K562 (cell line): Measurements from ENCODE around the gene PSAP. TPM values are rescaled to one million over a fixed set of nuclear protein-coding genes. Genes with fewer than 3 reads are reported as not detected.
A peak's percentile ranks its signal among the peaks of the same experiment; 100 is the strongest.

Experiments used
- ARID2 ChIP-seq: fragments of 450-650 bp; IDR thresholded peaks from 2 replicates; pipeline ENCODE4 v1.6.1; 2017; ENCODE audit warnings: antibody characterized with exemption, mild to moderate bottlenecking
- FOXP1 ChIP-seq: sonication (generic); formaldehyde crosslinking; IDR thresholded peaks from 2 replicates; pipeline ENCODE4 v1.8.0; 2022; ENCODE audit warnings: mild to moderate bottlenecking, missing genetic modification reagents
- HDAC6 ChIP-seq: IDR thresholded peaks from 2 replicates; pipeline ENCODE4 v1.6.1; 2012; ENCODE audit warnings: low read depth, mild to moderate bottlenecking, control low read depth, inconsistent platforms, low read length, moderate library complexity
- MCM7 ChIP-seq, 2 experiments: fragments of 450-650 bp; IDR thresholded peaks; 2 replicates each; pipeline ENCODE4 v1.6.1; 2016 to 2018
- MTF1 ChIP-seq: fragments of 250-450 bp; sonication (Bioruptor Pico); IDR thresholded peaks from 2 replicates; pipeline ENCODE4 v1.9.0; 2021; ENCODE audit warnings: moderate library complexity, mild to moderate bottlenecking, inconsistent platforms, borderline replicate concordance
- NCOA2 ChIP-seq, 2 experiments: fragments of 450-650 bp; IDR thresholded peaks; 2 replicates each; pipeline ENCODE4 v1.6.1; 2018; ENCODE audit warnings: mild to moderate bottlenecking in 2 of 2, moderate library complexity in 1 of 2; ENCODE audit not compliant: partially characterized antibody in 2 of 2
- NR3C1 ChIP-seq: sonication (generic); formaldehyde crosslinking; IDR thresholded peaks from 2 replicates; pipeline ENCODE4 v1.8.1; 2022; ENCODE audit warnings: missing genetic modification reagents
- POLR3G ChIP-seq: IDR thresholded peaks from 2 replicates; pipeline ENCODE4 v1.6.1; 2011; ENCODE audit not compliant: insufficient read length, insufficient replicate concordance; ENCODE audit errors: extremely low read depth
- SAP30 ChIP-seq: fragments of 200-600 bp; sonication (generic); IDR thresholded peaks from 2 replicates; pipeline ENCODE4 v1.6.1; 2012; ENCODE audit warnings: borderline replicate concordance, low read depth, mild to moderate bottlenecking, moderate library complexity, low read length, control low read depth, inconsistent platforms; ENCODE audit not compliant: insufficient read depth, poor library complexity, severe bottlenecking
- SMARCE1 ChIP-seq: fragments of 450-650 bp; IDR thresholded peaks from 2 replicates; pipeline ENCODE4 v1.7.1; 2016; ENCODE audit warnings: mild to moderate bottlenecking
- TEAD2 ChIP-seq: fragments of 450-650 bp; IDR thresholded peaks from 2 replicates; pipeline ENCODE4 v1.6.1; 2016; ENCODE audit warnings: missing genetic modification characterization, control low read depth, missing compliant biosample characterization
- ZBTB17 ChIP-seq: fragments of 450-650 bp; formaldehyde crosslinking; IDR thresholded peaks from 2 replicates; pipeline ENCODE4 v1.4.0; 2020; ENCODE audit warnings: mild to moderate bottlenecking
- ZNF57 ChIP-seq: fragments of 450-650 bp; formaldehyde crosslinking; IDR thresholded peaks from 2 replicates; pipeline ENCODE4 v1.4.0; 2020; ENCODE audit warnings: mild to moderate bottlenecking, moderate library complexity
- ZNF583 ChIP-seq: fragments of 250-450 bp; sonication (Bioruptor Pico); IDR thresholded peaks from 2 replicates; pipeline ENCODE4 v1.4.0; 2020
- ZNF785 ChIP-seq: fragments of 250-450 bp; sonication (Bioruptor Pico); IDR thresholded peaks from 2 replicates; pipeline ENCODE4 v1.4.0; 2020; ENCODE audit warnings: mild to moderate bottlenecking
- polyA plus RNA-seq, 8 experiments: library from polyadenylated mRNA; depleted of rRNA in 4 of 8; stranded (reverse) in 5 of 8; unstranded in 3 of 8; fragments of >200 nt; fragmentation: Nextera tagmentation in 2 of 8; fragmentation: Illumina TruSeq in 1 of 8; extraction: Ambion mirVana in 2 of 8; extraction: Trizol in 1 of 8; gene quantifications; 2 replicates each; pipeline versions ENCODE4 v1.2.1 to v1.2.3, GENCODE V29; 2011 to 2014; ENCODE audit warnings: inconsistent platforms in 1 of 8, missing spikeins in 1 of 8
- total RNA-seq, 7 experiments: library from RNA; depleted of rRNA in 6 of 7; stranded (reverse); fragments of >200 nt in 6 of 7; fragmentation: Illumina TruSeq in 2 of 7; extraction: Trizol in 2 of 7; gene quantifications; 2 replicates each; pipeline versions ENCODE4 v1.2.1 to v1.2.3, GENCODE V29; 2011 to 2021; ENCODE audit warnings: low replicate concordance in 1 of 7
- TF ChIP-seq, protein P1 (sequence below): fragments of 250-450 bp; sonication (Bioruptor Pico); IDR thresholded peaks from 2 replicates; pipeline ENCODE4 v1.4.0; 2020
- TF ChIP-seq, protein P2 (sequence below): sonication (generic); formaldehyde crosslinking; IDR thresholded peaks from 2 replicates; pipeline ENCODE4 v1.8.1; 2023; ENCODE audit warnings: mild to moderate bottlenecking, missing genetic modification reagents, moderate library complexity
- TF ChIP-seq, protein P3 (sequence below): IDR thresholded peaks from 2 replicates; pipeline ENCODE4 v1.6.1; 2011; ENCODE audit not compliant: insufficient read length; ENCODE audit errors: extremely low read depth

Gene PSAP
- total and polyA plus RNA-seq, 9 of the 15 experiments (the other 6 are each of a cell fraction or from before 2014, with no cell fraction given), result 245 to 700 (median 429) TPM

DNA sequence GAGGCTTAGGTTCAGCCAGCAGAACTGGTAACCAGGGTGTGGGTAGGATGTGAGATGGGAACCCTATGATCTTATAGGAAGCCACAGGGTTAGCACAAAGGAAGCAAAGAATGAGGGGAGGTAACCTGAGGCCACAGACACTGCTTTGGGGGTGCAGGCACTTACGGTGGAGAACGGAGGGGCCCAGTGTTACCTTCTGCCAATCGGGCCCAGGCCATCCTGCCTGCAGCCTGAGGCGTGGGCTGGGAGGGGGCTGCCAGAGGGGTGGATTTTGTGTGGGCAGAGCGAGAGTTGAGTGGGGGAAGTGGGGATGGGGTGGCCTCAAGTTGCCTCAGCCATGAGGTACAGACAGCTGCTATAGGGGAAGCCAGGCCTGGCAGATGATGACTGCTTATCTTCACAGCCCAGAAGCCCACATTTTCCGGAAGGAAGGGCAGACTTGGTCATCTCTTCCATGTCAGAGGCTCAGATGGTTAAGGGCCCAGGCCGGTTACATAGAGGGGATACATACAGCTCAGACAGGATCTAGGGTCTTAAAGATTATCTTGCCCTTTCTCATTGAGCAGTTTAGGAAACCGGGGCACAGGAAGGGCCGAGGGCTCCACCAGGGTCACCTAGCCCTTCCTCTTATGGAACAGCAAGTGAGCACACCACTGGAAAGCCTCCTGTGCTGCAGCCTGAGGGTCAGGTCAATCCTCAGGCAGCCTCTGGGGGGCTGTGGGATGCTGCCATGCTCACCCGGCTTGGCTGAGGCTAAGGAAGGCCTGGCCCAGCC lies 53.3 kb downstream of the PSAP start (continued):
- TF ChIP-seq ZNF57 (CRISPR knock-in tag) (no peak), ZBTB17 (peak; percentile 68), FOXP1 (CRISPR knock-in tag) (no peak), TEAD2 (no peak), HDAC6 (no peak), ARID2 (no peak), POLR3G (no peak), SAP30 (no peak), ZNF785 (CRISPR knock-in tag) (no peak), ZNF583 (CRISPR knock-in tag) (peak; percentile 53; the same call in 1 of the 2 replicates), MTF1 (CRISPR knock-in tag) (no peak), MCM7 (IDR thresholded peaks at IDR 0.05) (no peak), NR3C1 (CRISPR knock-in tag) (no peak), SMARCE1 (peak; percentile 80), NCOA2 (IDR thresholded peaks at IDR 0.05; ENCODE audit: partially characterized antibody in 2 of 2) (no peak)
- TF ChIP-seq, protein P1, sequence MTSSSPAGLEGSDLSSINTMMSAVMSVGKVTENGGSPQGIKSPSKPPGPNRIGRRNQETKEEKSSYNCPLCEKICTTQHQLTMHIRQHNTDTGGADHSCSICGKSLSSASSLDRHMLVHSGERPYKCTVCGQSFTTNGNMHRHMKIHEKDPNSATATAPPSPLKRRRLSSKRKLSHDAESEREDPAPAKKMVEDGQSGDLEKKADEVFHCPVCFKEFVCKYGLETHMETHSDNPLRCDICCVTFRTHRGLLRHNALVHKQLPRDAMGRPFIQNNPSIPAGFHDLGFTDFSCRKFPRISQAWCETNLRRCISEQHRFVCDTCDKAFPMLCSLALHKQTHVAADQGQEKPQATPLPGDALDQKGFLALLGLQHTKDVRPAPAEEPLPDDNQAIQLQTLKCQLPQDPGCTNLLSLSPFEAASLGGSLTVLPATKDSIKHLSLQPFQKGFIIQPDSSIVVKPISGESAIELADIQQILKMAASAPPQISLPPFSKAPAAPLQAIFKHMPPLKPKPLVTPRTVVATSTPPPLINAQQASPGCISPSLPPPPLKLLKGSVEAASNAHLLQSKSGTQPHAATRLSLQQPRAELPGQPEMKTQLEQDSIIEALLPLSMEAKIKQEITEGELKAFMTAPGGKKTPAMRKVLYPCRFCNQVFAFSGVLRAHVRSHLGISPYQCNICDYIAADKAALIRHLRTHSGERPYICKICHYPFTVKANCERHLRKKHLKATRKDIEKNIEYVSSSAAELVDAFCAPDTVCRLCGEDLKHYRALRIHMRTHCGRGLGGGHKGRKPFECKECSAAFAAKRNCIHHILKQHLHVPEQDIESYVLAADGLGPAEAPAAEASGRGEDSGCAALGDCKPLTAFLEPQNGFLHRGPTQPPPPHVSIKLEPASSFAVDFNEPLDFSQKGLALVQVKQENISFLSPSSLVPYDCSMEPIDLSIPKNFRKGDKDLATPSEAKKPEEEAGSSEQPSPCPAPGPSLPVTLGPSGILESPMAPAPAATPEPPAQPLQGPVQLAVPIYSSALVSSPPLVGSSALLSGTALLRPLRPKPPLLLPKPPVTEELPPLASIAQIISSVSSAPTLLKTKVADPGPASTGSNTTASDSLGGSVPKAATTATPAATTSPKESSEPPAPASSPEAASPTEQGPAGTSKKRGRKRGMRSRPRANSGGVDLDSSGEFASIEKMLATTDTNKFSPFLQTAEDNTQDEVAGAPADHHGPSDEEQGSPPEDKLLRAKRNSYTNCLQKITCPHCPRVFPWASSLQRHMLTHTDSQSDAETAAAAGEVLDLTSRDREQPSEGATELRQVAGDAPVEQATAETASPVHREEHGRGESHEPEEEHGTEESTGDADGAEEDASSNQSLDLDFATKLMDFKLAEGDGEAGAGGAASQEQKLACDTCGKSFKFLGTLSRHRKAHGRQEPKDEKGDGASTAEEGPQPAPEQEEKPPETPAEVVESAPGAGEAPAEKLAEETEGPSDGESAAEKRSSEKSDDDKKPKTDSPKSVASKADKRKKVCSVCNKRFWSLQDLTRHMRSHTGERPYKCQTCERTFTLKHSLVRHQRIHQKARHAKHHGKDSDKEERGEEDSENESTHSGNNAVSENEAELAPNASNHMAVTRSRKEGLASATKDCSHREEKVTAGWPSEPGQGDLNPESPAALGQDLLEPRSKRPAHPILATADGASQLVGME (CRISPR knock-in tag), result no peak
- TF ChIP-seq, protein P2, sequence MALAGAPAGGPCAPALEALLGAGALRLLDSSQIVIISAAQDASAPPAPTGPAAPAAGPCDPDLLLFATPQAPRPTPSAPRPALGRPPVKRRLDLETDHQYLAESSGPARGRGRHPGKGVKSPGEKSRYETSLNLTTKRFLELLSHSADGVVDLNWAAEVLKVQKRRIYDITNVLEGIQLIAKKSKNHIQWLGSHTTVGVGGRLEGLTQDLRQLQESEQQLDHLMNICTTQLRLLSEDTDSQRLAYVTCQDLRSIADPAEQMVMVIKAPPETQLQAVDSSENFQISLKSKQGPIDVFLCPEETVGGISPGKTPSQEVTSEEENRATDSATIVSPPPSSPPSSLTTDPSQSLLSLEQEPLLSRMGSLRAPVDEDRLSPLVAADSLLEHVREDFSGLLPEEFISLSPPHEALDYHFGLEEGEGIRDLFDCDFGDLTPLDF (CRISPR knock-in tag), result no peak
- TF ChIP-seq, protein P3, sequence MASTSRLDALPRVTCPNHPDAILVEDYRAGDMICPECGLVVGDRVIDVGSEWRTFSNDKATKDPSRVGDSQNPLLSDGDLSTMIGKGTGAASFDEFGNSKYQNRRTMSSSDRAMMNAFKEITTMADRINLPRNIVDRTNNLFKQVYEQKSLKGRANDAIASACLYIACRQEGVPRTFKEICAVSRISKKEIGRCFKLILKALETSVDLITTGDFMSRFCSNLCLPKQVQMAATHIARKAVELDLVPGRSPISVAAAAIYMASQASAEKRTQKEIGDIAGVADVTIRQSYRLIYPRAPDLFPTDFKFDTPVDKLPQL, result no peak
